HL-60 (cell line): Measurements from ENCODE around the gene AP2A2.

ENCODE experiments used
- CTCF ChIP-seq: IDR thresholded peaks from one replicate; pipeline ENCODE4 v1.5.1; 2011; ENCODE audit warnings: low read length, control low read depth, inconsistent platforms; ENCODE audit not compliant: insufficient read depth
- GABPA ChIP-seq: IDR thresholded peaks from 2 replicates; pipeline ENCODE4 v1.6.1; 2012; ENCODE audit warnings: low read depth
- POLR2AphosphoS5 ChIP-seq: IDR thresholded peaks from 2 replicates; pipeline ENCODE4 v1.6.1; 2012; ENCODE audit warnings: low read depth
- REST ChIP-seq: IDR thresholded peaks from 2 replicates; pipeline ENCODE4 v1.6.1; 2012; ENCODE audit warnings: low read depth; ENCODE audit not compliant: insufficient replicate concordance
- SPI1 ChIP-seq: IDR thresholded peaks from 2 replicates; pipeline ENCODE4 v1.6.1; 2012; ENCODE audit warnings: low read depth, mild to moderate bottlenecking, borderline replicate concordance

GRCh38 chr11:1010551-1011319 lies 85.1 kb downstream of the AP2A2 start:
- TF ChIP-seq CTCF = no peak
- no peak for TF ChIP-seq POLR2AphosphoS5
- TF ChIP-seq SPI1 = no peak
- TF ChIP-seq GABPA = no peak
- no peak for TF ChIP-seq REST
